ENCODE data around the gene ZNF385B.

The ZNF385B gene

DNA sequence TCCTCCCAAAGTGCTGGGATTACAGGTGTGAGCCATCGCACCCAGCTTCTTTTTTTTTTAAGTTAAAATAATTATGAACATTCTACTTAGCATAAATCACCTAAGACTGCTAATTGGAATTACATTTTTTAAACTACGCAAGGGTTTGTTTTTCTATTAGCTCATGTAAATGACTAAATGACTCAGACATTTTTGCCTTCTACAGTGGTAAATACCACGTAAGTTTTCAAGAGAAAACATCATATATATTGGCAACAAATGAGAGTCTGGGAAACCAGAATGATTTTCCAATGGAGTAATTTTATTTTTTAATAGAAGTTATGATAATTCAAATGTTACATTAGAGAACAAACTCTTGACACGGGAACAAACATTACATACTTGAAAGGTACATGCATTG is 259.0 kb downstream of the ZNF385B start:
- Histone ChIP-seq H3K9me3 (ENCODE audit: control insufficient read depth, low read length) (no peaks in the 10 kb centered on the region), H3K36me3 (ENCODE audit: control insufficient read depth, insufficient read depth, low read length) (no peaks in the 10 kb centered on the region), H3K27me3 (ENCODE audit: control insufficient read depth, insufficient read depth, low read length) (no peaks in the 10 kb centered on the region), H3K79me2 (no peaks in the 10 kb centered on the region), H2AFZ (no peak overlapping the region), H3K27ac (no peak overlapping the region), H3K4me3 (ENCODE audit: low read depth, low read length) (no peak overlapping the region), H3K4me1 (no peaks in the 10 kb centered on the region), H3K4me2 (ENCODE audit: low read length) (no peak overlapping the region), H3K9ac (no peak overlapping the region)
- TF ChIP-seq, protein P1, sequence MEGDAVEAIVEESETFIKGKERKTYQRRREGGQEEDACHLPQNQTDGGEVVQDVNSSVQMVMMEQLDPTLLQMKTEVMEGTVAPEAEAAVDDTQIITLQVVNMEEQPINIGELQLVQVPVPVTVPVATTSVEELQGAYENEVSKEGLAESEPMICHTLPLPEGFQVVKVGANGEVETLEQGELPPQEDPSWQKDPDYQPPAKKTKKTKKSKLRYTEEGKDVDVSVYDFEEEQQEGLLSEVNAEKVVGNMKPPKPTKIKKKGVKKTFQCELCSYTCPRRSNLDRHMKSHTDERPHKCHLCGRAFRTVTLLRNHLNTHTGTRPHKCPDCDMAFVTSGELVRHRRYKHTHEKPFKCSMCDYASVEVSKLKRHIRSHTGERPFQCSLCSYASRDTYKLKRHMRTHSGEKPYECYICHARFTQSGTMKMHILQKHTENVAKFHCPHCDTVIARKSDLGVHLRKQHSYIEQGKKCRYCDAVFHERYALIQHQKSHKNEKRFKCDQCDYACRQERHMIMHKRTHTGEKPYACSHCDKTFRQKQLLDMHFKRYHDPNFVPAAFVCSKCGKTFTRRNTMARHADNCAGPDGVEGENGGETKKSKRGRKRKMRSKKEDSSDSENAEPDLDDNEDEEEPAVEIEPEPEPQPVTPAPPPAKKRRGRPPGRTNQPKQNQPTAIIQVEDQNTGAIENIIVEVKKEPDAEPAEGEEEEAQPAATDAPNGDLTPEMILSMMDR (IDR thresholded peaks at IDR 0.05), result no peak

DNA sequence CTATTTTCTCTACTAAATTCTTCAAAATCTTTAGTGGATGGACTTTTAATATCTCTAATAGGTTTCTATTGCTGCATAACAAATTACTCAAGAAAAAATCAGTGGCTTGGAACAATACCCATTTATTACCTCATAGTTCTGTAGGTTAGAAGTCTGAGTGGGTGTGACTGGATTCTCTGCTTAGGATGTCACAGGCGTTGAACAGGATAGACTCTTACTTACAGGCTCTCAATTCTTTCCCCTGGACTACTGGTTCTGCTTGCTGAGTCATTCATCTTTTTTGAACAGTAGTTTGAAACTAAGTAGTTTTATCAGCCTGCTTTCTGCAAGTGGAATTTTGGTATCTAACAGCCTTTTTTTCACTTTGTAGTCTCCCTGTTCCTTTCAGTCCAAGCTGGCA is 265.4 kb downstream of the ZNF385B start:
- no peak overlapping the region for H3K27ac ChIP-seq
- no peak overlapping the region for H3K4me2 ChIP-seq (ENCODE audit: low read length)
- H3K4me3 ChIP-seq (ENCODE audit: low read depth, low read length), result no peak overlapping the region
- no peaks in the 10 kb centered on the region for H3K27me3 ChIP-seq (ENCODE audit: control insufficient read depth, insufficient read depth, low read length)
- TF ChIP-seq, protein P1 (IDR thresholded peaks at IDR 0.05), result no peak
- H3K4me1 ChIP-seq, result no peaks in the 10 kb centered on the region
- no peaks in the 10 kb centered on the region for H3K79me2 ChIP-seq
- no peaks in the 10 kb centered on the region for H3K36me3 ChIP-seq (ENCODE audit: control insufficient read depth, insufficient read depth, low read length)
- H3K9me3 ChIP-seq (ENCODE audit: control insufficient read depth, low read length), result no peaks in the 10 kb centered on the region
- no peak overlapping the region for H2AFZ ChIP-seq
- H3K9ac ChIP-seq, result no peak overlapping the region

- H3K4me3 ChIP-seq (ENCODE audit: low read depth, low read length), result no peak overlapping the region
- H3K9me3 ChIP-seq (ENCODE audit: control insufficient read depth, low read length), result no peaks in the 10 kb centered on the region
- TF ChIP-seq, protein P1 (IDR thresholded peaks at IDR 0.05), result no peak
- no peaks in the 10 kb centered on the region for H3K4me1 ChIP-seq
- H3K36me3 ChIP-seq (ENCODE audit: control insufficient read depth, insufficient read depth, low read length), result no peaks in the 10 kb centered on the region
- H2AFZ ChIP-seq, result no peak overlapping the region
- H3K9ac ChIP-seq, result no peak overlapping the region
- no peaks in the 10 kb centered on the region for H3K27me3 ChIP-seq (ENCODE audit: control insufficient read depth, insufficient read depth, low read length)
- H3K4me2 ChIP-seq (ENCODE audit: low read length), result no peak overlapping the region
- no peaks in the 10 kb centered on the region for H3K79me2 ChIP-seq
- no peak overlapping the region for H3K27ac ChIP-seq
Observed at GRCh38 chr2:179595284-179595683, 266.1 kb downstream of the ZNF385B start.

DNA sequence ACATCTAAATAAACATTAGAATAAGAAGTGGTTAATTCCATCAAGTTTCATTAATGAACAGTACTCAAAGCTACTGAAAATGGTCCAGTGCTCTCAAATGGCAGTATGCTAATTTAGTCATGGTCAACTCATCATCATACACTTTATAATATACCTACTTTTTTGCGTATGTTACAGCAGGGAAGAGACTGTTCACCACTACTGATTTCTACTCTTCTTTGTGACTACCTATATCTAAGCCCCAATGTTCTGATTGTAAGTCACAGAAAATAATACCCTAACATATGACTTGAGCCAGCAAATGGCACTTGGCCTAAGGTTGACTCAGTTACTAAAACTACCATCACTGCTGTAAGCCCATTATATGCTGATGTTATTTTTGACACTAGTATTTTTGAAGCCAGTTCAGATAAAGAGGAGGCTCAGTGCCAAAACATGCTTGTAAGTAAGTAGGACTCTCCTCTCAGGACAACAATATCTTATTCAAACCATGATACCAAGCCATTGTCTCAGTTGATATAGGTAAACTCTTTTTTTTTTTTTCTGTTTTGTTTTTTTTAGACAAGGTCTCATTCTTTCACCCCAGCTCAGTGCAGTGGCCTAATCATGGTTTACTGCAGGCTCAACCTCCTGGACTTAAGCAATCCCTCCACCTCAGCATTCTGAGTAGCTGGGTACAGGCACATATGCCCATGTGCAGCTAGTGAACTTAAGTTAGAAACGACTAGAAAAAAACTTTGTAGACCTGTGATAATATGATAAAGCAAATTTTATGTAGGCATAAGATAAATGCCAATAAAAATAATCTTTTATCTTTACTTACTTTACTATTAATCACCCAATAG is 266.9 kb downstream of the ZNF385B start:
- no peaks in the 10 kb centered on the region for H3K36me3 ChIP-seq (ENCODE audit: control insufficient read depth, insufficient read depth, low read length)
- H3K27ac ChIP-seq, result no peak overlapping the region
- H3K4me2 ChIP-seq (ENCODE audit: low read length), result no peak overlapping the region
- H3K4me3 ChIP-seq (ENCODE audit: low read depth, low read length), result no peak overlapping the region
- H3K9me3 ChIP-seq (ENCODE audit: control insufficient read depth, low read length), result no peaks in the 10 kb centered on the region
- no peak overlapping the region for H2AFZ ChIP-seq
- no peak overlapping the region for H3K9ac ChIP-seq
- TF ChIP-seq, protein P1 (IDR thresholded peaks at IDR 0.05), result no peak
- no peaks in the 10 kb centered on the region for H3K27me3 ChIP-seq (ENCODE audit: control insufficient read depth, insufficient read depth, low read length)
- H3K4me1 ChIP-seq, result no peaks in the 10 kb centered on the region
- no peaks in the 10 kb centered on the region for H3K79me2 ChIP-seq

DNA sequence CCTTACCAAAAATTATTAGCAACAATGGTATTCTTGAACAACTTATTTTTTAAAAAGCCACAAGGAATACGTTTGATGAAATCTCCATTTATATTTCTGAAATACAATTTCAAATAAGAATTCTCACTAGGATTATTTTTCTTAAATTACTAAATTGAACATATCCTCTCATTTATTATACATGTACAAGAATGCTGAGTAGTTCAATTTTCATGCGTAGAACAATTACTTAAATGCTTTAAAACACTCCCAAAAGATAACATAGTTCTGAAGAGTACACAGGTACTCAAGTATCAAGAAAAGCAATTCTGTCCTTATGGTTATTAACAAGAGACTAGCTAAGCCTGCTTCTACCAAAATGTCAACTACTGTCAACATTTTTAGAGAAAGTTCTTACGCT is 268.1 kb downstream of the ZNF385B start:
- Histone ChIP-seq H3K4me3 (ENCODE audit: low read depth, low read length) (no peak overlapping the region), H3K27ac (no peak overlapping the region), H3K36me3 (ENCODE audit: control insufficient read depth, insufficient read depth, low read length) (no peaks in the 10 kb centered on the region), H3K4me1 (no peaks in the 10 kb centered on the region), H3K4me2 (ENCODE audit: low read length) (no peak overlapping the region), H2AFZ (no peak overlapping the region), H3K79me2 (no peaks in the 10 kb centered on the region), H3K27me3 (ENCODE audit: control insufficient read depth, insufficient read depth, low read length) (no peaks in the 10 kb centered on the region), H3K9ac (no peak overlapping the region), H3K9me3 (ENCODE audit: control insufficient read depth, low read length) (no peaks in the 10 kb centered on the region)
- TF ChIP-seq, protein P1 (IDR thresholded peaks at IDR 0.05), result no peak
